Measurements from ENCODE around the gene SNRNP35. TPM values are rescaled to one million over a fixed set of nuclear protein-coding genes. Genes with fewer than 3 reads are reported as not detected.
"Not testable (repeated sequence)": the region's sequence is repeated elsewhere in the genome, so short reads cannot be mapped to it uniquely, and the experiment has no call there.

The SNRNP35 gene
- total RNA-seq, 1 donor from 2014 or later, result 23.0 TPM

GRCh38 chr12:123512838-123513665 is 55.1 kb downstream of the SNRNP35 start:
- TF ChIP-seq CTCF (IDR thresholded peaks at IDR 0.05; ENCODE audit: borderline replicate concordance), result no peak
- Histone ChIP-seq H3K27ac (replicated peaks) (peak overlapping the region; percentile 81), H3K36me3 (peaks cover 24% of the 10 kb centered on the region), H3K4me1 (peaks cover 37% of the 10 kb centered on the region), H3K9me3 (replicated peaks) (no peaks in the 10 kb centered on the region), H3K4me3 (no peak overlapping the region), H3K27me3 (ENCODE audit: low read depth) (no peaks in the 10 kb centered on the region)
- no peak for DNase-seq
- intact Hi-C loops (cut with micrococcal nuclease), result no loop called here

- DNase-seq, result no peak
- Histone ChIP-seq H3K9me3 (replicated peaks) (no peaks in the 10 kb centered on the region), H3K4me3 (no peak overlapping the region), H3K27ac (replicated peaks) (peak overlapping the region; percentile 81), H3K36me3 (peaks cover 31% of the 10 kb centered on the region), H3K4me1 (peaks cover 41% of the 10 kb centered on the region), H3K27me3 (ENCODE audit: low read depth) (no peaks in the 10 kb centered on the region)
- no peak for TF ChIP-seq CTCF (IDR thresholded peaks at IDR 0.05; ENCODE audit: borderline replicate concordance)
- intact Hi-C loops (cut with micrococcal nuclease), result no loop called here
Observed at GRCh38 chr12:123513805-123514204, 55.9 kb downstream of the SNRNP35 start.

GRCh38 chr12:123514582-123515221 is 56.8 kb downstream of the SNRNP35 start:
- H3K27me3 ChIP-seq (ENCODE audit: low read depth); H3K4me3 ChIP-seq; H3K9me3 ChIP-seq (replicated peaks); intact Hi-C loops (cut with micrococcal nuclease); DNase-seq: not testable (repeated sequence)
- Histone ChIP-seq H3K27ac (replicated peaks) (peak overlapping the region; percentile 81), H3K36me3 (peaks cover 34% of the 10 kb centered on the region), H3K4me1 (peaks cover 40% of the 10 kb centered on the region)

- Histone ChIP-seq H3K9me3 (replicated peaks) (no peaks in the 10 kb centered on the region), H3K27me3 (ENCODE audit: low read depth) (no peaks in the 10 kb centered on the region), H3K36me3 (peaks cover 49% of the 10 kb centered on the region), H3K27ac (replicated peaks) (peak overlapping the region; percentile 93), H3K4me3 (no peak overlapping the region), H3K4me1 (peaks cover 52% of the 10 kb centered on the region)
- no peak for DNase-seq
- intact Hi-C loops (cut with micrococcal nuclease), result no loop called here
- TF ChIP-seq CTCF (IDR thresholded peaks at IDR 0.05; ENCODE audit: borderline replicate concordance), result no peak
Observed at GRCh38 chr12:123516216-123516780, 58.4 kb downstream of the SNRNP35 start.

Other genes with a start within 250 kb of the SNRNP35 start
- 23.9 TPM for gene MPHOSPH9, start 225.0 kb upstream of the SNRNP35 start, total RNA-seq
- 8.4 TPM for gene MTRFR, start 224.7 kb upstream of the SNRNP35 start, total RNA-seq
- gene CDK2AP1, start 186.3 kb upstream of the SNRNP35 start, total RNA-seq, result 83.6 TPM
- gene SBNO1, start 93.3 kb upstream of the SNRNP35 start, total RNA-seq, result 27.1 TPM
- 28.5 TPM for gene KMT5A, start 74.0 kb upstream of the SNRNP35 start, total RNA-seq
- 2.2 TPM for gene RILPL2, start 21.5 kb upstream of the SNRNP35 start, total RNA-seq
- 89.7 TPM for gene RILPL1, start 75.6 kb downstream of the SNRNP35 start, total RNA-seq
- gene TMED2, start 126.4 kb downstream of the SNRNP35 start, total RNA-seq, result 152 TPM
- 5.3 TPM for gene DDX55, start 144.0 kb downstream of the SNRNP35 start, total RNA-seq
- 27.9 TPM for gene EIF2B1, start 175.5 kb downstream of the SNRNP35 start, total RNA-seq
- gene GTF2H3, start 175.7 kb downstream of the SNRNP35 start, total RNA-seq, result 13.9 TPM
- gene TCTN2, start 213.0 kb downstream of the SNRNP35 start, total RNA-seq, result 3.9 TPM

Measured in left ventricle myocardium inferior (tissue), 1 donor.